ENCODE measurements around the gene PTGFRN.
A peak's percentile ranks its signal among the peaks of the same experiment; 100 is the strongest.

PTGFRN gene

GRCh38 chr1:116982319-116983004 is 72.7 kb downstream of the PTGFRN start:
- no peak for DNase-seq

- DNase-seq, result no peak
Observed at GRCh38 chr1:116983112-116983511, 73.4 kb downstream of the PTGFRN start.

- DNase-seq, result no peak
Observed at GRCh38 chr1:116983678-116984077, 74.0 kb downstream of the PTGFRN start.

GRCh38 chr1:116984406-116985160 is 74.9 kb downstream of the PTGFRN start:
- no peak for DNase-seq

GRCh38 chr1:116986421-116987255 is 76.9 kb downstream of the PTGFRN start:
- DNase-seq, result peak; percentile 38

- DNase-seq, result peak; percentile 63
Observed at GRCh38 chr1:116987256-116987555, 77.5 kb downstream of the PTGFRN start.

- DNase-seq, result no peak
Observed at GRCh38 chr1:116988248-116988647, 78.5 kb downstream of the PTGFRN start.

- no peak for DNase-seq
Observed at GRCh38 chr1:116988908-116989307, 79.2 kb downstream of the PTGFRN start.

- no peak for DNase-seq
Observed at GRCh38 chr1:116989835-116990234, 80.1 kb downstream of the PTGFRN start.

GRCh38 chr1:116990612-116991151 is 81.0 kb downstream of the PTGFRN start:
- DNase-seq, result no peak

- no peak for DNase-seq
Observed at GRCh38 chr1:116991171-116991845, 81.6 kb downstream of the PTGFRN start.

GRCh38 chr1:116991918-116992317 is 82.2 kb downstream of the PTGFRN start:
- DNase-seq, result no peak

GRCh38 chr1:116993286-116993685 is 83.6 kb downstream of the PTGFRN start:
- no peak for DNase-seq

- DNase-seq, result no peak
Observed at GRCh38 chr1:116994411-116994810, 84.7 kb downstream of the PTGFRN start.

- DNase-seq, result no peak
Observed at GRCh38 chr1:116997066-116997465, 87.3 kb downstream of the PTGFRN start.

- DNase-seq, result no peak
Observed at GRCh38 chr1:116997636-116998035, 87.9 kb downstream of the PTGFRN start.

- no peak for DNase-seq
Observed at GRCh38 chr1:116999596-116999995, 89.9 kb downstream of the PTGFRN start.

GRCh38 chr1:117000142-117000541 is 90.4 kb downstream of the PTGFRN start:
- no peak for DNase-seq

- DNase-seq, result no peak
Observed at GRCh38 chr1:117001254-117001927, 91.7 kb downstream of the PTGFRN start, which contains the start of gene CD101. TSS of gene CD101 (plus strand) at chr1:117001760. CDS start at chr1:117001818, 58 bp downstream.

GRCh38 chr1:117003223-117003875 is 93.6 kb downstream of the PTGFRN start:
- no peak for DNase-seq

- DNase-seq, result no peak
Observed at GRCh38 chr1:117007719-117008013, 98.0 kb downstream of the PTGFRN start.

GRCh38 chr1:117008656-117009055 is 98.9 kb downstream of the PTGFRN start:
- DNase-seq, result no peak

Data from activated effector memory CD4-positive, alpha-beta T cell treated with Interleukin-2 at 50 U/mL for 16 hours (primary cell).